A172 (cell line): Measurements from ENCODE around the gene ZNF782. TPM values are rescaled to one million over a fixed set of nuclear protein-coding genes. Genes with fewer than 3 reads are reported as not detected.
A peak's percentile ranks its signal among the peaks of the same experiment; 100 is the strongest.
"Not testable (repeated sequence)": the region's sequence is repeated elsewhere in the genome, so short reads cannot be mapped to it uniquely, and the experiment has no call there.

Experiments used
- DNase-seq: peaks from one replicate; pipeline ENCODE4 v3.0.0-alpha.2; 2015; ENCODE audit warnings: low spot score
- total RNA-seq: library from RNA; depleted of rRNA; stranded (reverse); fragments of >200 nt; shearing (Covaris generic); gene quantifications from 2 replicates; pipeline ENCODE4 v1.2.3, GENCODE V29; 2014; rRNA removed

ZNF782 gene
- total RNA-seq, 1 experiment from 2014 or later: 12.5 TPM

GRCh38 chr9:96854651-96855273, 448 bp upstream of the ZNF782 start:
- DNase-seq: no peak

DNA sequence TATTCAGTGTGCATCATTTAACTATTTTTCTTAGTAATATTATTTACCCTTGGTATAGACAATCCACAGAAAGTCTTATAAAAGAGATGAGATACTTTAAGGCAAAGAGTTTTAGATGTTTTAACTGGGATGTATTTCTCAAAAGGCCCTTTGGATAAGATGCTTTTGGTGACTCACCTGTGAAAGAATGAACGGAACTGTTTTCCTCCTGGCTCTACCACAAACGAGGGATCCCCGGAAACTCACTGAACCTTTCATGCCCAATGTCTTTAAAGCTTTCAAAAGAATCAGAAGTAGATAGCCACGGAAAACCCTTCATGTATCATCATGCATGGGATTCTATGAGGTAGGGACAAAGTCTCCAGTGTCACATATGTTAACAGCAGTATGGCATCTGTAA, 1.6 kb downstream of the ZNF782 start:
- peak; percentile 64 for DNase-seq

- DNase-seq: no peak
Observed at GRCh38 chr9:96844040-96844439, 10.3 kb downstream of the ZNF782 start.

- no peak for DNase-seq
Observed at GRCh38 chr9:96818533-96818932, 35.8 kb downstream of the ZNF782 start.

GRCh38 chr9:96817973-96818372, 36.3 kb downstream of the ZNF782 start:
- no peak for DNase-seq

- DNase-seq: no peak
Observed at GRCh38 chr9:96813607-96814006, 40.7 kb downstream of the ZNF782 start.

DNA sequence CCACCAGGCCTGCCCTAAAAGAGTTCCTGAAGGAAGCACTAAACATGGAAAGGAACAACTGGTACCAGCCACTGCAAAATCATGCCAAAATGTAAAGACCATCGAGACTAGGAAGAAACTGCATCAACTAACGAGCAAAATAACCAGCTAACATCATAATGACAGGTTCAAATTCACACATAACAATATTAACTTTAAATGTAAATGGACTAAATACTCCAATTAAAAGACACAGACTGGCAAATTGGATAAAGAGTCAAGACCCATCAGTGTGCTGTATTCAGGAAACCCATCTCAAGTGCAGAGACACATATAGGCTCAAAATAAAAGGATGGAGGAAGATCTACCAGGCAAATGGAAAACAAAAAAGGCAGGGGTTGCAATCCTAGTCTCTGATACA, 55.4 kb downstream of the ZNF782 start:
- DNase-seq: not testable (repeated sequence)

DNA sequence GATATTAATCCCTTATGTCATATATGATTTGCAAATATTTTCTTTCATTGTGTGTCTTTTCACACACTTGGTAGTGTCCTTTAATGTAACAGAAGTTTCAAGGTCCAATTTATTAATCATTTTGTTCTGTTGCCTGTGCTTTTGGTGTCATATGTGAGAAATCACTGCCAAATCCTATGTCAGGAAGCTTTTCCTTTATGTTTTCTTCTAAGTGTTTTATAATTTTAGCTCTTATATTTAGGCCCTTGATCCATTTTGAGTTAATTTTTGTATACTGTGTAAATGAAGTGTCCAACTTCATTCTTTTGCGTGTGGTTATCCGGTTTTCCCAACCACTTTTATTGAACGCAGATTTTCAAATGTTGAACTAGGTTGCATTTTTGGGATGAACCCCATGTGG, 70.3 kb downstream of the ZNF782 start:
- DNase-seq: no peak

- no peak for DNase-seq
Observed at GRCh38 chr9:96782235-96782634, 72.1 kb downstream of the ZNF782 start.

DNA sequence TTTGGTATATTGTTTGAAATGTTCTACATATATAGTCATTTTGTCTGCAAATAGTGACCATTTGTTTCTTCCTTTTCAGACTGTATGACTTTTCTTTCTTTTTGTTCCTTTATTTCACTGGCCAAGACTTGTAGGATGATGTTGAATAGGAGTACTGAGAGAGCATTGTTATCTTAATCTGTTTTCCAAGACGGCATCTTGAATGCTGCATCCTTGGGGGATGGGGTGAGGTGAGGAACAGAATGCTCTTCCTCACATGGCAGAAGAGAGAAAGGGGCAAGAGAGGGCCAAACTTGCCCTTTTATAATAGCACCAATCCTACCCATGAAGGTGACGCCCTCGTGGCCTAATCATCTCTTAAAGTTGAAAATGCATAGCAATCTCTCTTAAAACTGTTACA, 72.8 kb downstream of the ZNF782 start:
- no peak for DNase-seq

DNA sequence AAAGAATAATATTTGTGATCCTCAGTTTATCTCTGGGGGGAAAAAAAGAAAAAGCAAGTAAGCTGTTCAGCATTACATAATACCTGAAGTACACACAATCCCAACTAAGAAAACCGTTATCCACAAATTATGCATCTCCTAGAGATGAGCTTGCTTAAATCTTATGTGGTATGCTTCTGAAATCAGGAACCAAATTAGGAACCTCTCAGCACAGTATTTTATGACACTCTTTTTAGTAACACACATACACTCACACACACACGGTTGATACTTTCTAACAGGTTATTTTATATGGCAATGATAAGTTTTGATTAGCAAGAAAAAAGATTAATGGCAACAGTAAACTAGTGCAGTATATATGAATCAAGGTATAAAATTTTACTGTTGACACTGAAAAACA, 75.2 kb downstream of the ZNF782 start:
- no peak for DNase-seq

- DNase-seq: no peak
Observed at GRCh38 chr9:96777426-96777864, 76.9 kb downstream of the ZNF782 start.

DNA sequence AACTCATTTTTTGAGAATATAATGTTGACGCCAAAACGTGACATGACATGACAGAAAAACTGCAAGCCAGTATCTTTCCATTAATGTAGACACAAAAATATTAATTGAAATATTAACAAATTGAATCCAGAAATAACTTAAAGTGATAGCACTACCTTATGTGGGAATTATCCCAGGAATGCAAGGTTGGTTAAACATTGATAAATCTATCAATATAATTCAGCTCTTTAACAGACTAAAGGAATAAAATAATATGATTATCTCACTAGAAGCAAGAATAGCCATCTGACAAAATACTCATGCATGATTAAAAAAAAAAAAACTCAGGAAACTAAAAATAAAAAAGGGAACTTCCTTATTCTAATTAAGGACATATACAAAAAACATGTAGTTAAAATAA, 83.2 kb downstream of the ZNF782 start:
- DNase-seq: no peak

- no peak for DNase-seq
Observed at GRCh38 chr9:96769989-96770388, 84.3 kb downstream of the ZNF782 start.

Other genes with a start within 250 kb of the ZNF782 start
- 24.0 and 27.1 TPM in 2 replicates for gene CDC14B, start 234.7 kb downstream of the ZNF782 start, total RNA-seq
- gene PRXL2C, start 199.2 kb downstream of the ZNF782 start, total RNA-seq: 37.4 and 38.4 TPM in 2 replicates
- 5.2 and 6.0 TPM in 2 replicates for gene ZNF510, start 76.4 kb downstream of the ZNF782 start, total RNA-seq
- not detected in 2 replicates for gene NUTM2G, start 74.3 kb upstream of the ZNF782 start, total RNA-seq
- gene CTSV, start 184.6 kb upstream of the ZNF782 start, total RNA-seq: 41.3 and 41.7 TPM in 2 replicates